Effector CD4-positive, alpha-beta T cell (primary cell): ENCODE measurements around the gene ECEL1.

Experiments
- DNase-seq: peaks from one replicate; pipeline ENCODE4 v3.0.0-alpha.2; 2020

Gene ECEL1

DNA sequence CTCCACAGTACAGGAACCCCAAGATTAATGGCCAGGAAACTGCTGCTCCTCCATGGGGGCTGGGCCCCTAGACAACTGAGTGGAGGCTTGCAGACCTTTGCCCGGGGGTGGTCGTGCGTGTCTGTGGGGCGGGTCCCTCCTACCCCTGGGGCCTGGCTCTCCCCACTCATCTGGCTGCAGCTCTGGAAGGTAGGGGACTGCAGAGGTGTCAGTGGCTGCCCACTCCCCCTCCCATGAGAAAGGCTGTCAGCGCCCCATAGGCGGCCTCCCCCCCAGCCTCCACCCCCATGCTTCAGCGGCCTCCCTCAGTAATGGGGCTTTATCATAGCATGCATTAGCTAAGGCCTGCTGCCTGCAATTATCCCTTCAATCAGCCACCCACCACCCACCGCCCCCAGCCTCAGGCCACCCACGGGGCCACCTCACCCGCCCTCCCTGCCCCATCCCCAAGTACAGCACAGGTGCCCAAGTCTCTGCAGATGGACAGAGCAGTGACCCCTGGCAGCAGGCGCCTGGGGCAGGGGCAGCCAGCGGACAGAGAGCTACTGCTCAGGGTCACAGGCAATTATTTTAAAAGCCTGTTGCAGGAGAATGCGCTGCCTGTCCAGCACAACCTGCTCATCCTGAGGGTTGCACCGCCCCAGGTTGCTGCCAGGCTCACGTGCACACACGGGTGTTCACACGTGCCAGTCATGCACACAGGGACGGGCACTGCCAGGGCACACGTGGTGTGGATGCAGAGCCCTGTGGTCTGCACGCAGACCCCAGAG, 9.1 kb upstream of the ECEL1 start:
- no peak for DNase-seq

DNA sequence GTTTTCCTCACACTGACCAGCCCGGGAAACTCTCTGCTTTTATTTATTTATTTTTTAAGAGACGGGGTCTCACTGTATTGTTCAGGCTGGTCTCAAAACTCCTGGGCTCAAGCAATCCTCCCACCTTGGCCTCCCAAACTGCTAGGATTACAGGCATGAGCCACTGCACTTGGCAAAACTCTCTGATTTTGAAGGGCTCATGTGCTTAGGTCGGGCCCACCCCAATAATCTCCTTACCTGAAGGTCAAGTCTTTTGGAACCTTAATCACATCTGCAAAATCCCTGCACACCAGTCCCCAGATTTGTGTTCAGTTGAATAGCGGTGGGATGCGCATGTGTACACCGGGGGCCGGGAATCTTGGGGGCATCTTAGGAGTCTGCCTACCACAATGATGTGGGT, 7.7 kb upstream of the ECEL1 start:
- no peak for DNase-seq

DNA sequence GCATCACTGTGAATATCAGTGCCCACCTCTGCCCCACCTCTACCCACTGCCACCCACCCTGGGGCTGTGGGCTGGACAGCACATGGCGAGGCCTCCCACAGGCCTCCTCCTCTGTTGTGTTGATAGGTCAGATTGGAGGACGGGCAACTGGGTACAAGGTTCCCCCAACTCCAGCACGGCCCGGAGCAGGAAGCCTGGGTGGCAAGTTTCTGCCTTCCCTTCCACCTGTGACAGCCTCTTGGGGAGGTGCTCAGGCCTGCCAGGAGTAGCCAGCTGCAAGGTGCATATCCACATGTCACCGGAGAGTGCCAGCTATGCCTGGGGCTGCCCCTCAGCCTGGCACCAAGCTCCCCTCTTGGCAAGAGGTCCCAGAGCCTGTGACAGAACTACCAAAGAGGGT, 6.9 kb upstream of the ECEL1 start:
- no peak for DNase-seq

DNA sequence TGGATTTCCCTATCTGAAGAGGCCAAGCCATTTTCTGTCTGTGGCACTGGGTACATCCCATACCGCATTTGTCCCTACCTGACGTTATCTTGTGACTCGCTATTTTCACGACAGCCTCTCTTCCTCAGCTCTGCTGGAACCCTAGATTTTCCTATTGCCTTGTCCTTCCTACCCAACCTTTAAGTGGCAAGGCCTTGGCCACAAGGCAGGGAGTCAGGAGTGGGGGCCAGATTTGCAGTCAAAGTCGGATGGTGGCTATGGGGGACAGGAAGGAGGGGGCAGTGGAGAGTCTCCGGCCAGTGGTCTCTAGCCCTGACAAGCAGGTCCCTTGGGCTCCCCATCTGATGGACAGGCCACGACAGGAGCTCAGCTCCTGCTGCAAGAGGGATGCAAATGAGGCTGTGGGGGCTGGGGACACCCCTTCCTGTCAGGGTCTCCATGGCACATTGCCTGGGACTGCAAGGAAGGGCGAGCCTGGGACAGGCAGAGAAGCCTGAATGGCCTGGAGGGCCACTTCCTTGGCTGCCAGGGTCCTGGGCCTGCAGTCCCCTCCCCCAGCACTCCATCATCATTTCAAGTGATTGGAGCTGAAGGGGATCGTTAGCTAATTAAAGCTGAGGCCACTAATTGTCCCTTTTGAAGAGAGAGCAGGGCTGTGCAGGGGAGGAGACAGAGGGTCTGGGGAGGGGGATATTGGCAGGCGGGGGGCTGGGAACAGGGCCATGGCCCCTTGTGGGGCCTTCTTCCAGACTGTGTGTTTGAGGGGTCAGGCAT, 6.3 kb upstream of the ECEL1 start:
- DNase-seq = no peak

DNA sequence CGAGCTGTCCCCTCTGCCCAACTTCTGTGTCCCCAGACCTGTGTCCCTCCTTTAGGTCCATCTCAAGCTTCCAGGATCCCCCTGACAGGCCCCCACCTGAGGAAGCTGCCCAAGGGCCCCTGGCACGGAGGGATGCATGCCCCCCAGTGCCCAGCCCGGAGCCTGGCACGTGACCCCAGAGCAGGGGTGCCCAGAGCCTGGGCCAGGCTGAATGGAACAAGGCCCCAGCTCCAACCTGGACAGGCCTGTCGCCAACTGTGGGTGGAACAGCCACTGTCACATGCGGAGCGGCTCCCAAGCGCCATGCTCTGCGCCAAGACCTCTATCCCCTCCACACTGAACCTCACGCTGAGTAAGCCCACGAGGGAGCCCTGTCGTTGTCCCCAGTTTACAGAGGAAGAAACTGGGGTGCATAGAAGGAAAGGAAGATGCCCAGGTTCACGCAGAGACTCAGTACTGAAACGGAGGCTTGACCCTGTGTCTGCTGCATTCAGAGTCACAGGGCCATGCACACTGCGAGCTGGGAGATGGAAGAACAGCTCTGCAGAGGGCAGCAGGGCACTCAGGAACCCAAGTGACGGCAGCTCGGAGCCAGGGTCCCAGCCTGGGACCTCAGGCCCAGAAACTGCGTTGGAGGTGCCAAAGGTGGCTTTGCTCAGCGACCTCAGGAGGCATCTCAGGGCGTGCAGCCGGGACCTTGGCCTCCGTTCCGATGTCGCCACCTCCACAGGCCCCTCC, 5.5 kb upstream of the ECEL1 start:
- DNase-seq = no peak

DNA sequence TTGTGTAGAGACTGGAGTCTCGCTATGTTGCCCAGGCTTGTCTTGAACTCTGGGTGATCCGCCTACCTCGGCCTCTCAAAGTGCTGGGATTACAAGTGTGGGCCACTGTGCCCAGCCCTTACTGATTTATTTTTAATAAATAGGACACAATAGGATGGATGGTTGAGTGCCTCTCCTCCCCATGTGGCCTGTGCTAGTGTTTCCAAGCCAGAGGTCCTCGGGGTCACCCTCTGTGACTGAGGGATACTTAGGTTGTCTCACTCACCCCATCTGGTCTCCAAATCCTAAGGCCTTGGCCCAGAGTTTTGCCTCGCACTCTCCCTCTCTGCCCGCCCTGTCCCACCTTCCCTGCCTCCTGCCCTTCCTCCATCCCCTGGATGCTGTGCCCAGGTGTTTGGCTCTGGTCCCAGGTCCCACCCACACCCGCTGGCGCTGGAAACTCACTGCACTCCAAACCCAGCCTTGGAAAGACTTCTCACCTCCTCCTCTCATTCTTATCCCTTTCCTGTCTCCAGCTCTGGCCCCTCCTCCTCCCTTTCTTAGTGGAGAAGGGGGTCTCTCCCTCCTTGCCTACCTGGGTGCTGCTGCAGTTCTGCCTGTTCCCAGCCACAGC, 4.7 kb upstream of the ECEL1 start:
- no peak for DNase-seq

DNA sequence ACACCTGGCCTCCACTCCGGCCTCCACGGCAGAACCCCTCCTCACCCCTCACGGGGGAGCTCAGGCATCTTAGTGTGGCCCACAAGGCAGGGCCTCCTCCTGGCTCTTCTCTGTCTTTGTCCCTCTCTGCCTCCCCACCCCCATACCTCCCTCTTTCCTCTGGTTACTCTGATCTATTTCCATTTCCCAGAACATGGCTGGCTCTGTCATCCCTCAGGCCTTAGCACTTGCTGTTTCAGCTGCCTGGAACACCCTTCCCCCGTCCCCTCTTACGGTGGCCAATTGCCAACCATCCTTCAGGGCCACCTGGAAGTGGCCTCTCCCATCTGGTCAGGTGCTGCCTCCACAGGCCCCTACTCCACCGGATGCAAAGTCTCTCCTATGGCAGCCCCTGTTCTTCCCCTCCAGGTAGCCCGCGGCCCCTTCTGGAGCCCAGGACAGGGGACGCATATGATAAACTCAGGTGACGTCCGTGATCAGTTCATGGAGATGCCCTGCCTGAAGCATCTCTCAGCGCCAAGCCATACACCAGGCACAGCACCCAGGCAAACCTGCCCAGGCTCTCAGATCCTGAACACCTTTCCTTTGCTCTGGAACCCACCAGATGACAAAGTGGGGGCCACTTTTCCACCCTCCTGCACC, 3.6 kb upstream of the ECEL1 start:
- no peak for DNase-seq

DNA sequence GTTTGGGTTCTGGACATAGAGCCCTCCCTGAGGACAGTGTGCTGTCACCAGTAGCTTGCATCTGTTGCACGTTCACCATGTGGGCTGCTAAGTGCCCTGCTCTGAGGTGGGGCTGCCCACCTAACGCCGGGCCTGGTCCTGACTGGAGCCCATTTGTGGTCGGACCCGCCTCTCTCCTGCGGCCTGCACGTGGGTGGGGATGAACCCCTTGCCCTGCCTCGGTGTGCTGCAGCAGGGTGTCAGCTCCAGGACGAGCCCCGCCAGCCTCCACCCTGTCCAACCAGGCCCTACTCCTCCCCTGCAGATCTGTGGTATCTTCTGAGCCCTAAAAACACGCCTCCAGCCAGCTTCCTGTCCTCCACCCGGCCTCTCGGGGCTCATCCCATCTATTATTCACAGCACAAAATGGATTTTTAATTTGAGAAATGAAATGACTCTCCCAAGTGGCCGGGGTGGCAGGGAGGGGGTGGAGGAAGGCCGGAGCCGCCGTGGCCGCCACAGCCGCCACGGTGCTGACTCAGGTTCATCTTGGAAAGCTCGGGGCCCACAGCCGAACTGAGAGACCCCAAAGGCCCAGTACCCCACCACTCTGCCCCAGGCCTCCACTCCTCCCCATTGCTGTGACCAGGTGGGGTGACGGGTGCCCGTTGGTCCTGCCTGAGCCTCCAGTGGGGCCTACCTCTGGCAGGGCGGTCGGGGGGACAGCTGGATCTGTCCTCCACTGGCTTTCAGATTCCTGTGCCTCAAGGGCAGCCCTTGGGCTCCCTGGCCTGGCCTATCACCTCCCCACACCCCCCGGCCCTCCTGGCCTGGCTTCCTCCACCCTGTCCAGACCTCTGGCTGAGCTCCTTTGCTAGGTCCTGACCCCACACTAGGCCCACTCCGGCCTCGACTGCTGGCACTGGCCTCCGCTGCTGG, 2.8 kb upstream of the ECEL1 start:
- DNase-seq = no peak

DNA sequence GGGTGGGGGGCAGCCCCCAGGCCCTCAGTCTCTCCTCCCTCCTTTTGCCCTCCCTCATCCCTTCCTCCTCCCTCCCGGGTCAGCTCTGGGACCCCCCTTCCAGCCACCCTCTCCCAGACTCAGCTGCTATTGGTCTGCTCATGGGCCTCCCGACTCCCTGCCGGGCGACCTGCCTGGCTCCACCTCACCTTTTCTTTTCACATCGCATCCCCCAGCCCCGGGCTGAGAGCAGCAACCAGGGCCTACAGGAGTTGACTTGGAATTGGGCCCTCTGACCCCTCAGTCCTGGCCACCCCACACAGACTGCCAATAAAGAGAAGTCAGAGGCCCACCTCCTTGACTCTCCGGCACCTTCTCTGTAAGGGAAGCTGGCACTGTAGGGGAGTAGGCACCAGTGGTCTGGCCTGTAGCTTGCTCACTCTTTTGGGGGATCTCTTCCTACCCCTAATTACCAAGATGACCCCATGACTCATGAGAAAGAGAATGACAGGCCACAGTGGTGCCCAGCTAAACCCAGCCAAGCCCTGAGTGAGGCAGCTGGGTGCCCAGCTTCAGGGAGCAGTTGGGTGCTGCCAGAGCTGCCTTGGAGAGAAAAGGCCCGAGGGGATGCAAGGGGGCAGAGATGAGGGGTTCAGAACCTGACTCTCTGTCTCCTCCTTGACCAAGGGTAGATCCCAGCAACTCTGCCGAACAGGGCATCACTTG, 2.0 kb upstream of the ECEL1 start:
- no peak for DNase-seq

DNA sequence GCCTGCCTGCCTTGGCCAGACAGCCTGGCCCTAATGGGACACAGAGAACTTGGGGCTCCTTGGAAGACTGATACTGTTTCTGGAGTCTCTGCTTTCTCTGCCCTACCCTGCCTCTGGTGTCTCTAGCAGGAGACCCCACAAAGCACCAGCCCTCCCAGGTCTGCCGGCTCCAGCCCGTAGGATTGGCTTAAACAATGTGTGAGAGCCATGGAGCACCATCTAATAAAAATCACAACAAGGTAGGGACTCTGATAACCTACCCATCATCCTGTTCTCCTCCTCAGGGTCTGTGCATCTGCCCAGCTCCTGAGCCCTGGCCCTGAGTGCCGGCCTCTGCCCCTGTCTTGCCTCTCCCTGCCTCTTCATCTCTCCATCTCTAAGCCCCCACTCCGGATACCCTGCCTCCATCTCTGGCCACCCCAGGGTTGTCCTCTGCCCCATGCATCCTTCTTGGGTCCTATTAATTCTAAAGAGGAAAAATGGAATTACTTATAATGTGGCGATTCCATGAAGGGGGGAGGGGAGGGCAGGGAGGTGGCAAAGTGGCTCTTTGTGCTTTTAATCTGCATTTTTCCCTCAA, 1.2 kb upstream of the ECEL1 start:
- no peak for DNase-seq

DNA sequence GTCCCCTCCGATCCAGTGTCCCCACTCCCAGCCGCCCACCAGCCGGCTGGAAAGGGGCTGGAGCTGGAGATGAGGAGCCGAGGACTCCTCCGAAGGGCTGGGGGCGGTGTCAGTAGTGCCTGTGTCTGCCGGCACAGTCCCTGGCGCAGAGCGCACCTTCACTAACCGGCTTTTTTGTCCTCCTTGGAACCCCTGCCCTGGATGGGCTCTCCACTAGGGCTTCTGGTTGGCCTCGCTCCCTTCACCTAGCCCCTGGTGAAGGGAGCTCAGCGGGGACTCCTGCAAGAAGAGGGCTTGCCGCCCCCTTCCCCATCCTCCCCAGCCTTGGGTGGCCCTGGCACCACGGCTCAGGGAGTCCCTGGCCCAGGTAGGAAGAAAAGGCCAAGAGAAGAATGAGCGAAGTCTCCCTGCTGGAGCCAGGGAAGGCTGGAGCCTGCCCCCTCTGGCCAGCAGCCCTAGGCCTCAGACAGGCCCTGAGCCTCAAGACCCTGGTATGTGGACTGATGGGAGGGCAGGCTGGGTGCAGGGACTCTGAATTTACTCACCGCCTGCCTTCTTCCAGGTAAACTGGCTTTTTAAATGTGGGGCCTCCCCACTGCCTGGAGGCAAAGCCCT, 570 bp upstream of the ECEL1 start:
- no peak for DNase-seq

DNA sequence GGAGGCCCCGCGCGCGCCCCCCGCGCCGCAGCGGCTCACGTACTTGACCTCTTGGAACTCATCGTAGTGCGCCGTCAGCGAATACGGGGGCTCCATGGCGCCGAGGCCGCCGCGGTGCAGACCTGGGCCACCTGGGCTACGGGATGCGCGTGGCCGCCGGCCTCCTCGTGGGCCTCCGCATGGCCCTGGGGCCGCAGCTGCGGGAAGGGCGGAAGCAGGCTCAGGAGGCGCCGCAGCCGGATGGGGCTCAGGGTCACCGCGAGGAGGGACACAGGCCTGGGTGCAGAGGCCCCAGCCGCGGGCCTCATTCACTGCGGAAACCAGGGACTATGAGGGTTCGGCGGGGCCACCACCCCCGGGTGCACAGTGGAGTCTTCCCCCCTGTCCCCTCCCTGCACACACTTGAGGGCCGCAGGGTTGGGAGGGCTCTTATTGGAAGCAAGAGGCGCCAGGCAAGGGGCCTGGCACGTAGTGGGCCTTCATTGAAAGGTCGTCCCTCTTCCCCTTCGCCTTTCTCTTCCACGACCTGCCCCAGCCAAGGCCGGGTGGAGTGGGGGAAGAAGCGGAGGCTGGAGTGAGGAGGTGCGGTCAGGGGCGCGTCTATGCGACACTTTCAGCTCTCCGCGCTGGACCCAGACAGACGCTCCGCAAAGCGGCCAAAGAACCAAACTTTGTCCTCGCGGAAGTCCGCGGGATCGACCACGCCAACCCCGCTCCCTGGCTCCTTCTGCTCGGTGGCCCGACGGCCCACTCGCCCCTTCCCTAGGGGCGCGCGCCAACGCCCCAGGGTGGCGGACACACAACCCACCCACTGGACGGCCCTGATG, 863 bp downstream of the ECEL1 start:
- no peak for DNase-seq

DNA sequence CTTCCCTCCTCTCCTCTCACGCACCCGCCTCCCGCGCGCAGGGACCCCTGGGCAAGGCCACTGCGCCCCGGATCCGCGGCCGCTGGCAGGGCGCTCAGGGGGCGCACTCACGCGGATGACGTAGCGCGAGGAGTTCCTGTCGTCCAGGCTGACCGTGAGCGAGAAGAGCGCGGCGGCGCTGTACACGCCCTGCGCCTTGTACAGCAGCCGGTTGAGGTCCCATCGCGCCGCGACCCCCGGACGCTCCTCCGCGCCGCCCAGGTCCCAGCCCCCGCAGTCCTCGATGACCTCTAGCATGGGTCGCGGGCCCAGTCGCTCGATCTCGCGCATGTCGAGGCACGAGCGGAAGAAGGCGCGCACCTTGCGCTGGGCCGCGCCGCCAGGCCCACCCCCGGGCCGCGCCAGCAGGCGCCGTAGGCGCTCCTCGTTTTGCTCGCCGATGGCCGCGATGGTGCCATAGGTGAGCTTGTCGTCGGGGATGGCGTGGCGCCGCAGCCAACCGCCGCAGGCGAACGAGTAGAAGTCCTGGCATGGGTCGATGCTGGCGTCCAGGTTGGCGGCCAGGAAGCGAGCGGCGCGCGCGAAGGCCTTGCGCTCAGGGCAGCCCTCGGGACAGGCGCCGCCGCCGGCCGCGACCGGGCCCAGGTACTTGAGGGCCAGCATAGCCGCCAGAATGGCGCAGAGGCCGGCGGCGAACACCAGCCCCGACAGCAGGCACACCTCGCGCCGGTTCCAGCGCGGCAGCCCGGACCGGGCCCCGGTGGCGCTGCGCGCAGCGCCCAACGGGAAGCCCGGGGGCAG, 1.7 kb downstream of the ECEL1 start:
- DNase-seq = no peak

DNA sequence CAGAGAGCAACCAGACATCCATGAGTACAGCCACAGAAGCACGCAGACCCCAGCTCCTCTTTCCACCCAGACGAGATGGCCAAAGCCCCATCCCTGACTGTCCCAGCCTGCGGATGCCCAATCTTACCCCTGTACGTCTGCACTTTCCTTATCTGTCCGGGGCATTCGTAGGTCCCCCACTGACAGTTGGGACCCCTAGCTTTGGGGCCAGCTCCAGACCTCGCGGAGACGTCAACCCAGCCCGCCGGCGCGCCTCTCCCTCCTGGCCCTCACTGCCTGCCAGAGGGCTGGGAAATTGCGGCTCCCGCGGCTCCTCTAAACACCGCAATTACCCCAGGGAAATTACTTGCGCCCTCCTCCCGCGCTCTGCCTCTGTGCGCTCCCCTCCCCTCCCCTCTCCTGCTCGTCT, 2.3 kb downstream of the ECEL1 start:
- no peak for DNase-seq

DNA sequence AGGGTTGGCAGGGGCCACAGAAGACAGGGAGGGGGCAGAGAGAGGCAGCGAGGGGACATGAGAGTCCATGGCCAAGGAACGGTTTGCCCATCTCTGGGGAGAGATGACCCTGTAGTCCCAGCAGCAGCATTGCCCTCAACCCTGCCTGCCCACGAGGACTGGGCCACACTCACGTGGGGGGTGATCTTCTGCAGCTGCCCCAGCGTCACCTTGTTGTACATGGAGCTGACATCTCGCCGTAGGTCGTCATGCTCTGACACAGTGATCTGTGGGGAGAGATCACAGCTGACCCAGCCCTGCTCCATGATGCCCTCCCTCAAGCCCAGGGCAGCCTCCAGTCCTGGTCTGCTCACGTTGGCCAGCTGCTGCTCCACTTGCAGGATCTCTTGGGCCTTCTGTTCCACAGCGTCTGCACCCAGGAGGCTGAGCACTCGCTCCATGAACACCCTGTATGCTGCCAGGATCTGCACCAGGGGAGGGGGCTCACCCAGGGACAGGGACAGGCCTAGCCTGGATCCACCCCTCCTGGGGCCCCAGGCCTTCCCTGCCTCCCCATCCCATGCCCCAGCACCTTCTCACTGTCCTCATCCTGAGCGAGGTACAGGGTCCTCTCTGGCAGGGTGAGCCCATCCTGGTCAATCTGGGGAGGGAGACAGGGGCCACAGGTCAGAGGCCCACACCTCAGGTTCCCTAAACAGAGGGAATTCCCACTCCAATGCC, 2.8 kb downstream of the ECEL1 start:
- DNase-seq = no peak

DNA sequence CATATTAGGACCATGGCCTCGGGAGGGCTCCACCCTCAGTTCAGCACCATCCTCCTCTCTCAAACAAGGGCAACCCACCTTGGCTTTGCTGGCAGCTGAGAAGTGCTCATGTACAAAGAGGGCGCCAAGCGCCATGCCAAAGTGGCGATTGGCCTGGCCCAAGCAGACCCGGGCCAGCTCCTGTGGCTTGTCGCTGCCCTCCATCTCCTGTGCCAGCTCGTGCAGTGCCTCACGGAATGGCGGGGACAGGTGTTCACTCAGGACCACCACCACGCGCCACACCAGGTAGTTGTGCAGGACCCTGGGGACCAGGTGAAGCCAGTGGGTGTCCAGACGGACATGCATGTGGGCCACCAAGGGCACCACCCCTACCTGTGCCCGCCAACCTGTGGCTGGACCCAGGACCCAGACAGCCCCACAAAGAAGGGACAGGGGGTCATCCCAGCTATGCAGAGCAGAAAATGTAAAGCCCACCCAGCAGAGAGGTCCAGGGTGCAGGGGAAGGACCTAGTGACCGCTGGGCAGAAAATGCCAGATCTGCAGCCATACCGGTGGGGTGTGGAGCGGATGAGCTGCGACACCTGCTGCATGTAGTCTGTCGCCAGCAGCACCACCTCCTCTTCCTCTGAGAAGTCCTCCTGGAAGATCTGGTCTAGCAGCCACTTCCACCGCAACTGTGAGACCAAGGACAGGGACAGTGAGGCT, 3.6 kb downstream of the ECEL1 start:
- no peak for DNase-seq
